ENCODE data around the gene NEIL1.
A peak's percentile ranks its signal among the peaks of the same experiment; 100 is the strongest.

Gene NEIL1

GRCh38 chr15:75357976-75358673 lies 11.3 kb downstream of the NEIL1 start:
- no peak for DNase-seq

- DNase-seq, result no peak
These were observed 12.1 kb downstream of the NEIL1 start for GRCh38 chr15:75358771-75359536.

GRCh38 chr15:75359537-75360250 lies 12.9 kb downstream of the NEIL1 start:
- DNase-seq, result no peak

DNA sequence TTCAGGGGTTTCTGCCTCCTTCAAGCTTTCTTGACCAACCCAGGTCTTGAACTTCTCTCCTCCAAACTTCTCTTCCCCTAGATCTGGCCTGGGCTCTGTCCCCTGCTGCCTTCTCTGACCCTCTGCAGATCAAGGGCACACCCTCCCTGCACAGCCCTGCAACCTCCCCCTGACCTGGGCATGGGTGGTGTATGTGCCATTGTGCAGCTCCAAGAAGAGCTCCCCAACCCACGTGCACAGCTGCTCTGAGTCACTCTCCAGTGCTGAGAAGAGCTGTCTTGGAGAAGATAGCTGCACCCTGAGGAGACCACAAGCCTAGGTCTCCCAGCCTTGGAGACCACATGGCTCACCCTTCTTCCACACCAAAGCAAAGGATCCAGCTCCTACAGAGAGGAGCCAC lies 13.6 kb downstream of the NEIL1 start:
- DNase-seq, result peak; percentile 65

DNA sequence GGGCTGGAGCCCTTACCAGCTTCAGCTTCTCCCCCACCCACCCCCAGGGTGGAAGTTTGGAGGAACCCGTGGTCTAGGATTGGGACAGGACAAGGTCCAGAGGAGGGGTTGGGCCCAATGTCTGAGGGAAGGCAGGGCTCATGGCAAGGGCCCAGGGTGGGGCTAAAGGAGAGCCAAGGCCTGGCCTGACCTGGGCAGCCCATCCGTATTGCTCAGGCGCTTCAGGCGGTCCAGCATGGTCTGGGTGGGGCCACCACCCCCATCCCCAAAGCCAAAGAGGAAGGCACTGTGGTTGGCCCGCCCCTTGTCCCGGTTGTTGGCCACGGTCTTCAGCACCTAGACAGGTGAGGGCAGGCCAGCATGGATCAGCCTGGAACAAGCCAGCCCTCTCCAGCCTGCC lies 14.0 kb downstream of the NEIL1 start:
- DNase-seq, result no peak

- no peak for DNase-seq
These were observed 14.6 kb downstream of the NEIL1 start for GRCh38 chr15:75361361-75361988.

- DNase-seq, result no peak
These were observed 15.3 kb downstream of the NEIL1 start for GRCh38 chr15:75361989-75362641.

DNA sequence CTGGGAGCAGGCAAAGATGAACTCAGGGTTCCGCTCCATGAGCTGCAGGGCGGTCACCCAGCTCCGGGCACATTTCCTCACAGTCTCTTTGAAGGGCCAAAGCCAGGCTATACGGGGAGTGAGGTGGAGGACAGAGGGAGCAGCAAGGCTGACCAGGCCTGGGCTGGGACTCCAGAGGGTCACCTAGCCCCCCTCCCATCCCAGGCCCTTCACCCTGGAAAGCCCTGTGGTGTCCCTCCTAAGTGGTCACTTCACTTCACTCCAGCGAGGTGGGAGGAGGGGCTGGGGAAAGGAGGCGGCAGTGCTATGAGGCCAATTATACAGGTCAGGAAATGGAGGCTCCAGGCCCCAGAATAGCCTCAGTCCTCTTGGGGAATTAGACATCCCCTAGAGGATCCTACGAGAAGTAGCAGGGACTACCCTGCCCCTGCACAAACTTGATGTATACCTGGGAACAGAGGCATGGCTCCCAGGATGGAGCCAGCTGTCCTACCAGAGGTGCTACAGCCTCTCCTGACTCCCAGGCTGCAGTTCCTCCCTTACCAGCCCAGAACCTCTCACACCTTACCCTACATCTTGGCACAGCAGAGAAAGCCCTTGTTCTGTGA lies 15.9 kb downstream of the NEIL1 start:
- DNase-seq, result no peak

GRCh38 chr15:75363786-75364185 lies 16.9 kb downstream of the NEIL1 start:
- no peak for DNase-seq

DNA sequence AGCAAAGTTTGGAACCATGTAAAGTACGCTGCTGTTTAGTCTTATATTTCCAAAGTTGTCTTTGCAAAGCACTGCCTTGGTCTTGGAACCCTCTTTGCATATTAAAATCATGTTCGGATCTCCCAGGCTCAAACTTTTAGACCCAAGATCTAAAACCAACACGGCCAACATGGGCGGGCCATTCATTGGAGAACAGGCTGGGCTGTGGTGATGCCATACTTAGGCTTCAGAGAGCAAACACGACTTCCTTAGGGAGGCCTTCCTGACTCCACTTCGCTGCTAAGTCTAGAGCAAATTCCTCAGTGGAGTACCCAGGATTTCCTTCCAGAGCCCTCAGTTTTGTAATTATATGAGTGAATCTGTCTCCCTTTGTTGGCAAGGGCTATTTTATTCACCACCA lies 18.0 kb downstream of the NEIL1 start:
- DNase-seq, result no peak

DNA sequence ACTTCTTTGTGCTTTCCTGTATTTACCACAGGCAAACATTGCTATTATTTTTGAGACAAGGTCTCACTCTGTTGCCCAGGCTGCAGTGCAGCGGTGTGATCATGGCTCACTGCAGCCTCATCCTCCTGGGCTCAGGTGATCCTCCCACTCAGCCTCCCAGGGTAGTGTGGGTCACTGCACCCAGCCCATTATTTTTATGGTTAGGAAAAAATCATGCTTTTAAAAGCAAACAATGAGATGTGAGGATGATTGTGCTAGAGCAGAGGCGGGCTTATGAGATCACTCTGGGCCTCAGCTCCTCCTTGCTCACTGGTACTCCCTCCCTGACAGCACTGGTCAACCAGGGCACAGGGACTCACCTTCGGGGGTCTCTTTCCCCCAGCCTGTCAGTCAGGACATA lies 19.3 kb downstream of the NEIL1 start:
- DNase-seq, result no peak

GRCh38 chr15:75367006-75367405 lies 20.2 kb downstream of the NEIL1 start:
- DNase-seq, result peak; percentile 83

- no peak for DNase-seq
These were observed 20.6 kb downstream of the NEIL1 start for GRCh38 chr15:75367406-75367912.

GRCh38 chr15:75367913-75368688 lies 21.3 kb downstream of the NEIL1 start, which contains the start of gene MAN2C1:
TSS of gene MAN2C1 (minus strand) at chr15:75368607. CDS start at chr15:75368583, 24 bp downstream.
- peak; percentile 97 for DNase-seq

DNA sequence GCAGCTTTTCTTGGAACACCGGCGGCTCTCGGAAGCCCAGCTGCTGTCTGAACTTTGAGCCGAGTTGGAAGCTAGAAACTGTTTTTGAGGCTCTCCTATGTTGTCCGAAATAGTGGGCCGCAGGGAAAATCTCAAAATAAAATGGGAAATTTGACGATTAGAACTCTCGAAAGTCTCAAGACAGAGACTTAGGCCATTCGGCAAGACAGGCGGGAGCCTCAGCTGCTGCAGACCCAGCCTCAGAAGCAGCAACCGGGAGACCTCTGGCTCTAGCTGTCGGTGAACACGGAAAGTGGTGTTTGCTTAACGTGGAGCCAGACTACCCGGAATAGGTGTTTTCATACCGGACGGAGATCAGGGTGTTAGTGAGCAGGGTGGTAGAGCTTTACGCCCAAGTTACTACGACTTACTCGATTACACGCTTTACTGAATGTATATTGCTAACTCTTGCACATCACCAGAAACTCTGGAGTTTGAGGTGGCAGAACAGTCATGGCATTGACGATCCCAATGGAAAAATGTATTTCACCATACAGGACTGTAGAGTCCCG lies 21.9 kb downstream of the NEIL1 start:
- DNase-seq, result no peak

- no peak for DNase-seq
These were observed 23.2 kb downstream of the NEIL1 start for GRCh38 chr15:75369897-75370581.

- DNase-seq, result no peak
These were observed 24.6 kb downstream of the NEIL1 start for GRCh38 chr15:75371486-75371885.

- DNase-seq, result no peak
These were observed 25.3 kb downstream of the NEIL1 start for GRCh38 chr15:75371901-75372688.

GRCh38 chr15:75380773-75381172 lies 33.9 kb downstream of the NEIL1 start:
- DNase-seq, result no peak

Measured in hematopoietic multipotent progenitor cell treated with erythropoietin and hydrocortisone succinate and interleukin-3 and kit ligand, for 8 days (in vitro differentiated cells).